Activated T-cell treated with anti-CD3 and anti-CD28 coated beads for 24 hours (primary cell): ENCODE measurements around the gene TTC39A.

Source experiments
- DNase-seq: peaks from one replicate; pipeline ENCODE4 v3.0.0-alpha.2; 2020; ENCODE audit warnings: low read depth

The TTC39A gene

DNA sequence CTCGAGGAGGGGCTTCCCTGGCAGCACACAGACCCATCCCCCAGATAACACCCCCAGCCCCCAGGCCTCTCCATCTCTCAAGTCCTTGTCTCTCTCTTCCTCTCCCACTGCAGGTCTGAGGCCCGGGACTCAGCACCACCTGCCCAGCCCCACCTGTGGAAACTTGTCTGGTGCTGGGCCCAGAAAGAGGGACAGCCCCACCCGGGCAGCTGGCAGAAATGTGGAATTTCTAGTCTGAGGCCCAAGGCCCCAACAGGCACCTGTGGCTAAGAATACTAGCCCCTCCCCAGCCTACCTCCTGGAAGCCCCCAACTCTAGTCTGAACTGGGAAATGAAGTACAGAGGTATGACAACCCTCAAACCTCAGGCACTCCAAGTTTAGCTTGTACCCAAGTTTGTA is 15.4 kb downstream of the TTC39A start:
- DNase-seq: no peak

DNA sequence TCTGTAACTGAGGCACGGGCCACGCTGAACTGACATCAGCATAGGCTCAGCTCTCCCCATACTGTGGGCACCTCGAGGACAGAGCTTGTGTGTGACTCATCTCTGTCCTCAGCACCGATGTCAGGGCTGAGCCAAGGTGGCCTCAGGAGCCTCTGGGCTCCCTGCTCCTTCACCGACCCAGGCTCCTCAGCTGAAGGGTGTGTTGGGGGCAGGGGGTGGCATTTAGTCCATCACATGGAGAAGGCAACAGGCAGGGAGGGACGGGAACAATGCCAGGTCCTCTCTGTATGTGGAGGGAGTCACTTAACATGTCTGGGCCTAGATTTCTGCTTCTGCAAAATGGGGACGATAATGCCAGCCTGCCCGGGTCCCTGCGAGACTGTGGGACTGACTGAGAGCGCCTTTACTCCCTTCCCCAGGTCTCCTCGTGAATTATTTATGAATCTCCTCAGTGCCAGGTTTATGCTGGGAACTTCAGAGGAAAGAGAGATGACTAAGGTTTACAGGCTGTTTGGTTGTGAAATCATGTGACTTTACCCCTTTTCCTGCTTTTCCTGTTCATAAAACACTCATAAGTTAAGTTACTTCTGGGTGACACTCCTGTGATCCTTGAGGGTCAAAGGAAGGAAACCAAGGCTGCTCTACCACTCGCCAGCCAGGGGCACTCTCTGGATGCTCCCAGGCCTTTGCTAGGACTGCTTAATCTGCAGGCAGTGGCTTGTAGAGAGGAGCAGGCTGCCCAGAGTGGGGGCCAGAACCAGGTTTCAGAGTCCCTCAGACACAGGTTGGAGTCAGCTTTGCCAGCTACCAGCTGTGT is 16.2 kb downstream of the TTC39A start:
- no peak for DNase-seq

DNA sequence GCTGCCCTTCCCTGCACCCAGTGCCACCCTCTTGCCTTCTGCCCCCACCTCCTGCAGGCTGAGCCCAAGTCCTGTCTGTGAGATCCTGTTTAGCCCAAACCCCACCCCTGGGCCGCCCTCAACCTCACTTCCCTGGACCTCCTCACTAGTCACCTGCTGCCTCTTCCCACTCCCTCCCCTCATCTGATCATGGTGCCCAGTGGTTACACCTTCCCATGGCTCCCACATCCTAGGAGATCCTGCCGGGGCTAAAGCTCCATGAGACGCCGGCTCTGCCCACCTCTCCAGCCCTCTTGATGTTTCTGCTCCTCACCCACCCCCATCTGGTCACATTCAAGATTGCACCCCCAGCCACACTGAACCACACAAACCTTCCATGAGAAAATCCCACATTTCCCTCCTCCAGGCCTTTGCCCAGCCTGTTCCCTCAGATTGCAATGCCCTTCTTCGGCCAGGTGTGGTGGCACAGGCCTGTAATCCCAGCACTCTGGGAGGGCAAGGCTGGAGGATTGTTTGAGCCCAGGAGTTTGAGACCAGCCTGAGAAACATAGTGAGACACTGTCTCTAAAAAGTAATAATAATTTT is 17.0 kb downstream of the TTC39A start:
- no peak for DNase-seq

DNA sequence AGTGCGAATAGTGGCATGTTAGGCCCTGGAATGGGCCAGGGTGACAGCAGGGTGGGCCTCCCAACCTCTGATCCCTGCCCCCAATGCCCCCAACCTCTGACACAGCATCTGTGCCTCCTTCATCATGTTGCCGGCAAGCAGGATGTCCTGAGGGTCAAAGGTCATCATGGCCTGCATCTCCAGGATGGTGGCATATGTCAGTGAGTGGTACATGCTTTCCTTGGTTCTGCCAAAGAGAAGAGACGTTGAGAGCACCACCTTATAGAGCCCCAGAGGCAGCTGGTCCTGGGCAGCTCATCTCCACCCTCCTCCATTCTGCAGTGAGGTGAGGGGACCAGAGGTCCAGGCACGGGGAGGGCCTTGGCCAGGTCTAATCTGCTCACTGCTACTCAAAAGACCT is 17.6 kb downstream of the TTC39A start:
- no peak for DNase-seq

DNA sequence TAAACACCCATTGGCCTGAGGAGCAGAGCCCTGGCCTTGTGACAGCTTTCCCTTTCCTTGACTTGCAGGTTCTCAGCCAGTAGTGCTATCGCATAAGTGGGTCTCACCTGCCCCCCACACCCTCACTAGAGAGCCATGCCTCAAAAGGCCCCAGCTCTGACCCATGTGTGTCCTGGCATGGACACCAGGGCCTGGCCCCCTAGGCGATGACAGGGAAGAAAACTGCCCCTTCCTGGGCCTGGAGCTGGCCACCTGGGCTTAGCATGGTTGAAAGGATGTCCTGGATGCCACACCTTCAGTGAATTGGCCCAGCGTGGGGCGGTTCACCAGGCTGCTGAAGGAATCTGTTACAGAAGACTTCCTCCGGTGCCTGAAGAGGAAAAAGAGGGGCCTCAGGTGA is 18.5 kb downstream of the TTC39A start:
- DNase-seq: no peak

DNA sequence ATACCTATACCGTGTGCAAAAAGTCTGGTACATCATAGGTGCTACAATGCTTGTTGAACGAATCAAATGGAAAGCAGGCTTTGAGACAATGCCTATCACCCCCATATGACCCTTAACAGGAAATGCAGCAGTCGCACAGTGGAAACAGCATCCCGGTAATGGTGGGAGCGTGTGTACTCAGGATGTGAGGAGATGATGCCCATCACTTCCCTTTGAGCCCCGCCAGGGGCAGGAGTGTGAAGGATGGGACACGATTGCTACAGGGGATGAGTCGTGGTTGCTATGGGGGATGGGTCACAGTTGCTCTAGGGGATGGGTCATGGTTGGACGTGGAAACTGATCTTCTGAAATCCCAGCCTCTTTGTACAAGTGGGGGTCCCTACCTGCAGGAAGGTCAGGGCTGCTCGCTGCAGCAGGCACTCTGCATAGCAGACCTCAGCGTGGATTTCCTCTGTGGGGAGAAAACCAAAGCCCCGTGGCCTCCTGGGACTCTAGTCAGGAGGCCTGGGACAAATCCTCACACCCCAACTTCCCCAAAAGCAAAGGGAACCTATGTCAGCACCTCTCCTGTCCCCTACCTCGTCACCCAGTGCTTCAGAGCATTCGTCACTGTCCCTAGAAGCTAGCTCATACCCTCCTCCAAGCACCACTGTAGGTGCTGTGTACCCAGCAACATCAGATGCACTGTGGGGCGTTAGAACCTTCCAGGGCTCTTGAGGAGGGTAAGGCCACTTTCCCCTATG is 19.3 kb downstream of the TTC39A start:
- DNase-seq: no peak

DNA sequence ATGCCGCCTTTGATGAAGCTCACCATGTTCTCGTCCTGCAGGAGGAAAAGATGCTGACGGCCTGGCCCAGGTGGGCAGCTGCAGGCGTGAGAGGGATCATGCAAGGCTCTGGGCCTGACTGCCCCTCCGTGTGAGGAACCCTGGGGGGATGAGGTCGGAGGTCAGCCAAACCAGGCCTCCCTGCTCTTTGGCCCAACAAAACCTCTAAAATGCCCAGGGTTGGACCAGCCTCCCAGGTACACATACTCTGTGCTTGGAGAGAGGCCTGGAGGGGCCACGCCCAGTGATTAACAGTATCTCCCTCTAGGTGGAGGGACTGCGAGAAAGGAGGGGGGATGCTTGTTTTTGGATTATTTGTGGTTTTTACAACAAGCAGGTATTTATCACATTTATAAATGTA is 21.1 kb downstream of the TTC39A start:
- no peak for DNase-seq

DNA sequence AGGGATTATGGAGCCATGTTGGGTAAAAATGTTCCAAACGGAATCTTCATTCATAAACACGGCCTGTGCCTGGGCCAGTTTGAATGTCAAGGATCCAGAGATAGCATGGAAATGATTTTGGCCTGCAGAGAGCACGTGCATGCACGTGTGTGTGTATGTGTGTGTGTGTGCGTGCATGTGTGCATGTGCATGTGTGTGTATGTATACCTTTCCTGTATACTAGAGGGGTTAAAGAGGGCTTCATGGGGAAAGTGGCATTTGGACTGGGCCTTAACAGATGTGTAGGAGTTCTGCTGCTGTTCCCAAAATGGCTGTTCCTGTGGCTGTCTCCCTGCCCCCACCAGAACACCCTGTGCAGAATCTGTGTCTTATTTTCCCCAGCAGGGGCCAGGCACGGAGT is 21.7 kb downstream of the TTC39A start:
- DNase-seq: no peak

DNA sequence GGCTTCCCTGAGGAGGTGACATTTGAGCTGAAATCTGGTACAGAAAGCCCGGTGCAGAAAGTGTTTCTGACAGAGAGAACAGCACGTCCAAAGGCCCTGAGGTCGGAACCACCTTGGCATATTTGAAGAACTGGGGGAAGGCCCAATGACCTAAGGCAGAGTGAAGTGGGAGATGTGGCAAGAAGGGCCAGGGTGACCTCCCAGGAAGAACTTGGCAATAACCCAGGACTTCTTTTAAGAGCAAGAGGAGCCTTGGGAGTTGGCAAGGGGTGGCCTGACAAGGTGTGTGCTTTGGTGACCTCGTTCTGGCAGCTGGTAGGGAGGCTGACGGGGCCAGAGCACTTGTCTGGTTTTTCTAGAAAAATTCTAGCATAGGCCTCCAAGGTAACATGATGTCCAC is 23.4 kb downstream of the TTC39A start:
- DNase-seq: no peak

DNA sequence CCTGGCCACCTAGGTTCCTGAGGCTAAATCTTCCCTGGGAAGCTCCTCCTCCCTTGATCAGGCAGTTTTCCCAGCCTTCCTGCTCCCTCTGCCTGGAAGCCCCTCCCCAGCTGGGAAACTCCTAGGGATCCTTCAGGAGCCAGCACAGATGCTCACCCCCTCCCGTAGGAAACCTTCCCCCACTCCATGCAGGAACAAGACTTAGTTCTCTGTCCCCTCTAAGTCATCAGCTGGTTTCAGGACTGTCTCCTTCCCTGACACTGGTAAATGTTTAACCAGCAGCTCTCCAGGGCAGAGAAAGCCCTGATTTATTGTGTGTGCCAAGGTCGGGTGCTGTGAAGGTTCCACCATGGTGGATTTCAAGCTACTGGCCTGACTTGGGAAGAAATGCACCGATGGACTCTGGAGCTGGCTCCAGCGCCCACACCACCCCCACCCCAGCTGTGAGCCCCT is 25.0 kb downstream of the TTC39A start:
- DNase-seq: no peak

DNA sequence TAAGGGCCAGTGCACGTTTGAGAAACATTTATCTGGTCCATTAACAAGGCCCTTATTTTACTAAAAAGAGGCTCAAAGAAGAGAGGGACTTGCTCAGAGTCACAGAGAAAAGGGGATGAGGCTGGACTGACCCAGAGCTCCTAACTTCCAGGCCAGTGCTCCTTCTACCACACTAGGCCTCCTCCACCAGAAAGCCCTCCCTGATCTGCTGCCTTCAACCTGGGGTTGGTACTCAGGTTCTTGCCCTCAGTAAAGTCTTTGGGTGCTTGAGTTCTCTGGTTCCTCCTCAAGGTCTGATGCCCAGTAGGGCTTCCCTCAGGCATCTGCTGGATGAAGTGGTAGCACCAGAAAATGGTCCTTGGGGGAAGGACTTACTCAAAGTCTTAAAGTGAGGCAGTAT is 26.0 kb downstream of the TTC39A start:
- DNase-seq: no peak

DNA sequence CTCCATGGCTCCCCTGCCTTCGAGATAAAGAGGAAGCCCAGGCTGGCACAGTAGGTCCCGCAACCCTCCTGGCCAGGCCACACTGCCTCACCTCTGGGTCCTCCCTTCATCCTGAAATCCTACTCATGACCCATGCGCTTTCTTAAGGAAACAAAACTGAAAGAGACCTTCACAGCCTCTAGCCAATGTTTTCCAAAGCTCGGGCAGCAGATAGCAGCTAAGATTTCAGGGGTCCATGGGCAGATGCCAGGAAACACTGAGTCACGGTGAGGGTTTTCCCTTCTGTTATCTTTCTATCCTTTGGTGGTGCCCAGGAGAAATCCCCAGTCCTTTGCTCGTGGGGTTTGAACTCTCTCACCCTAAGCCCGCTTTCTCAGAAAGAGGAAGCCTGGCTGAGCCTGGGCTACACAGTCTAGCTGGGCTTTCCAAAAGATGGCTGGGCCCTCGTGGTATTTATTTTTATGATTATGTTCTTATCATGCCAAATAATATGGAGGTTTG is 26.6 kb downstream of the TTC39A start:
- no peak for DNase-seq

DNA sequence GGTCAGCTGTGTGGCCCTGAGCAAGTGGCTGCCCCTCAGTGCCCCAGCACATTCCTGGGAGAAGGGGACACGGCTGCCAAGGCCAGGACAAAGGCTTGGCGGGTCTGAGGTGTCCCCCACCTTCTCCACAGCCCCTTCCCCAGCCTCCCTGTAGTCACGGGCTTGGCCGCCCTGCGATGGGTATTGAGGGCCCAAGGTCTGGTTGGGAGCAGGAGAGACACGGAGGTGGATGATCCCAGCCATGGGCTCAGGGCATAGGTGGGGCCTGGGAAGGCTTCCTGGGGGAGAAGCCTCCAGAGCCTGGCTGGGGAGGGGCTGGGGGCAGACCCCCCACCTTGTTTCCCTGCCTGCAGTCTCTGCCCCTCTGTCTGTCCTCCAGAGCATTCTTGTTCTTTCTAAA is 27.0 kb downstream of the TTC39A start:
- DNase-seq: no peak

DNA sequence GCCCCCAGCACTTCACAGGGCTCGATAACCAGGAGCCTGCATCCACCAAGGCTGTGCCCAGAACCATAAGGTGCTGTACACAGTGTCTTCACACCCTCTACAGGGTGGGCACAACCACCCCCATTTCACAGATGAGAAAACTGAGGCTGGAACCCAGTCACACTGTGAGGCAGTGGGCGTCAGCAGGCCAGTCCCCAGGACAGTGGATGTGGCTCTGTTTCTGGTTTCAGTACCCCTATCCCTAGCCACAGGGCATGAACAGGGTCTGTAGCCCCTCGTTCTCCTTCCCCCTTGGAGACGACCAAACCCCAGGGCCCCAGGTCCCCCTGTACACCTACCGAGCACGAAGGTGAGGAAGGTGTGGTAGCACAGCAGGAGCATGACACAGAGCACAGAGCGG is 27.6 kb downstream of the TTC39A start:
- no peak for DNase-seq

DNA sequence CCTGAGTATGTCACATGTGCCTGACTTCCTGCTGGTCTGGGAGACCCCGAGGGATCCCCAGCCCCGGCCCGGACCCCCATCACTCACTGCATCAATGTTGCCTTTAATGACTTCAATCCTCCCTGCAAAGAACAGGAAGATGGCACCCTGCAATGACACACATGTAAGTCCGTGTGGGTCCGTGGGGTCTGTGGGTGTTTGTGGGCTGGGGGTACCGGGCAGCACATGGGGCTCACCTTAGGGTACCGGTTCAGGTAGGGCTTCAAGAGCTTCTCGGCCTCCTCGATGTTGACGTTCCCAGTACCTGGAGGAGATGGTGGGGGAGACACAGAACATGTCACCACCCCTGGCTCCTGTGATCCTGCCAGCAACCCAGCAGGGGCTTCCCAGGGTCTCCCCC is 28.1 kb downstream of the TTC39A start:
- no peak for DNase-seq

DNA sequence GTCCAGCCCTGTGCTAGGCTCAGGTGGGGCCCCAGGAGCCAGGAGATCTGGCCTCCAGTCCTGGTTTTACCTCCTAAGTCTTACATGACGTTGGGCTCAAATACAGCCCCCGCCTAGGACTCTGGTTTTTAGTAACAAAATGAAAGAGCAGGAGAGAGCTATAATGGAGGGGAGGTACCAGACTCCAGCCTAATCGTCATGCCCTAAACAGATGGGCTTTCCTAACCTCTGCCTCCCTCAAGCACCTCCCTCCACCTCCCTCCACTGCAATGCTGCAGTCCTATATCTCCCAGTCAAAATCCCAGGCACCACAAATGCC is 28.6 kb downstream of the TTC39A start:
- DNase-seq: no peak

DNA sequence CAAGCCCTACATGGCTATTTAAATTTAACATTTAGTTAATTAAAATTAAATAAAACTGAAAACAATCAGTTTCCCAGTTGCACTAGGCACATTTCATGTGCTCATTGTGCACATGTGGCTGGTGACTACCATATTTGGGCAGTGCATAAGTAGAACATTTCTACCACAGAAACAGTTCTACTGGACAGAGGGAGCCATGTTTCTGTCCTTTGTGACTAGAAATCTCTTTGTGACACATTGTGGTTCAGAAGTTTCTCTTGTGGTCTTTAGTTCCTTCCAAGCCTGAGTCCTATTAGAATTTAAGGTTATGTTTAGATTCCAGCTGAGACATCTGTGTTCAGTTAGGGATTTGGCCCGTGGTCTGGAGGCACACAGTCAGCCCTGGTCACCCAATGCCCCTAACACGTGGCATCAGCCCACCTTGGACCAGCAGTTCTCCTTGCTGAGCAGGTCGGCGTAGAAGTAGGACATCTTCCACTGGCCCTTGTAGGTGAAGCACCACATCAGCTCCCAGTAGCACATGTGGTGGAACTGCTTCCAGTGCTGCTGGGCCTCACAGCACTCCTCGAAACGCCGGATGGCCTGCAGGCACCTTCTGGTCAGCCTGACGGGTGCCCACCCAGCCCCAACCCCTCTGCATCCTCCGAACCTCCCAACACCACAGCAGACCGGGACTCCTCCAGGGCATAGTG is 29.1 kb downstream of the TTC39A start:
- no peak for DNase-seq

DNA sequence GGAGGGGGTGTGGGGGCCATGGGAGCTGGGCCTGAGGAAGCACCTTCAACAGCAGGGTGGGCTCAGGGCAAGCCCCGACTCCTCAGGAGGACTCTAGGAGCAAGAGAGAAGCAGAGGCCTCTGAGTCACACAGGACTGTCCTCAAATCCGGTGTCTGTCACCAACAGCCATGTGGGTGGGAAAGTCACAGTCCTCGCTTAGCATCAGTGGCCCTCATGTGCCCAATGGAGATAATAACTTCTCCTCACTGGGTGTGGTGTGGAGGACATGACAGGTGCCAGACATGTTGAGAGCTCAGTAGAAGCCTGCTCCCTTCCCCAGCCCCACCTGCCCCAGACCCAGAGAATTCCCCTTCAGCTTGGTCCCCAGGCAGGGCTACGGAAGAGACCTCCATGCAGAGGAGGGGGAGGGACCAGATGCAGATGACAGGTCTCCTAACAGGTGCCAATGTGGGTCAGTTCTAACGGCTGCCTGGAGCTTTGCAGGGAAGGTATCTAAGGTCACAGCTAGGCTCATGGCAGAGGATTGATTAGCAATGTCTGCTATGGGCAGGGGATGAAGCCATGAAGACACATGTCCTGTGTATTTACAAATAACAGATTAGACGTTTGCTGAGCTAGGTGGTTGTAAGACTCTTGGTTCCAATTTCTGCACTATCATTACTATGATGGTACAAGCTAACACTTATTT is 30.2 kb downstream of the TTC39A start:
- DNase-seq: no peak

DNA sequence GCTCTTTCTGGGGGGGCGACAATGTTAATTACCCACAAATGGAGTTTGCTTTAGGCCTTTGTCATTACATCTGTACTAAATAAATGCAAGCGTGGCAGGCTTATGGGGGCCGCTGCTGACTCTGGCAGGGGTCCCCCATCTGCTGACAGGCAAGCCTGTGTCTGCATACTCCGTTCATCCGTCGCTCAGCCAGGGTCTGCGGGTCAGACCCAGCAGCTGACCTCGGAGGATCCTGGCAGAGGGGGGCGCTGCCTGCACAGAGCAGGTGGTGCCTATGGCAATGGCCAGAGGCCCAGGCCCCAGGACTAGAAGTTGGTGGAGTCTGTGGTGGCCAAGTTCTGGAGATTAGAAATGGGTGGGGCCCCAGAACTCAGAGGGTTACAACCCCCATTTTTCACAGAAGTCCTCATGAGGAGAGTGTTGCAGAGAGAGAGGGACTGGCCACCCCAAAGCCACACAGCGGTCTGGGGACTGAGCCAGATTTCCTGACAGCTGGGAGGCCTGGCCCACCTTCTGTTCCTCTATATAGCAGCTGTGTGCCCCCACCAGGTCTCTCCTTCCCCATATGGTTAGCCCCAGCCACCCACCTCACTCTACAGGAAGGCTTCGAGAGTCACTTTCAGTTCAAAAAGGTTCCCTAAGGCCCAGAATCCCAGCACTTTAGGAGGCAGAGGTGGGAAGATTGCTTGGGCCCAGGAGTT is 31.0 kb downstream of the TTC39A start:
- no peak for DNase-seq

DNA sequence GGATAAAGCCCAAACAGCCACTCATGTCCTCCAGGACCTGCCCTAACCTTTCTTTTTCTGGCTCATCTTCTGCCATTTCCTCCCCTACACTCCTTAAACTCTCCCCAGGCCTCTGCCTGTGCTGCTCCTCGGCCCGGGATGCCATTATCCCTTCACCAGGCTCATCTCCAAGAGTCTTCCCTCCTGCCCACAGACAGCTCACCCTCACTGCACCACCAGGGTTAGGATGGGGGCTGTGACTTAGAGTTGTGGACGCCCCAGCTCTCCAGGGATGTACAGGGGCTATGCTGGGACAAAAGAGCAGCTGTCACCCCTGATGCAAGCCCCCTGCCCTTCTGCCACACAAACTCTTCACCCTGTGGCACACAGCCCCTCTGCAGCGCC is 32.0 kb downstream of the TTC39A start:
- DNase-seq: no peak
